ENCODE measurements around the gene FANCC.

FANCC gene

DNA sequence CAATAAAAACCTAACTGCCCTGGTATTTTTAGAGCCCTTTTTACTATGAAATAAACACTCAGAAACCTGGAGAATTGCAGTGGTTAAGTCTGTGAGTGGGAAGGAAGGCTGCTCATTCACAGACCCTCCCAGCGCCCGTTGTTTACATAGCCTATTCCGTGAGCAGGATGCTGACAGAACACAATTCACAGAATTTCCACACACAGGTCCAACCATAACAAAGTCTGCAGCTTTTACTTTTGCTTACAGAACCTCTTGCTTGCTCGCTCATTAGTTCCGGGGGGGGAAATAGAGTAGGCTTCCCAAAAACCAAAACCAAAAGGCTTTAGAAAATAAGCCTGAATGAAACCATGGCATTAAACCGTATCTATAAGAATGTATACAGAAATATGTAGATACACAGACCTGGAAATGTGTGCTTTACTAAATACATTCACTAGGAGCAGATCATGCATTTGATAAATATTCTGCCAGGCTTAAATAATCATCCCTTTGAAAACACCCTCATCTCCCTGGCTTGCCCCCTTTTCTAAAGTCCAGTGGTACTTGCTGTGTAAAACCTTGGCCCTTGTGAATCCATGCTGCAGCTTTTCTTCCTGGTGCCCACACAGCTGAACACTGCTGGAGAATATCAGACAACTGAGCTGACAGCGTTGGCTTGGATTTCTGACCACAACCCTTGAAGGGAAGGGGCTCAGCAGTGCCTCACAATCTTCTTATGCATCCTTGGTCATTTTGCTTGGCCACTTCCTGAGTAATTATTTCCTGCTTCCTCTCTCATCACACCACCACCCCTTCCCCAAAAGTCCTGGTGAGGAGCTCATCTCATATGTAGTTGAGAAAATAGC lies 128.0 kb downstream of the FANCC start:
- no peak for DNase-seq (ENCODE audit: low spot score)

DNA sequence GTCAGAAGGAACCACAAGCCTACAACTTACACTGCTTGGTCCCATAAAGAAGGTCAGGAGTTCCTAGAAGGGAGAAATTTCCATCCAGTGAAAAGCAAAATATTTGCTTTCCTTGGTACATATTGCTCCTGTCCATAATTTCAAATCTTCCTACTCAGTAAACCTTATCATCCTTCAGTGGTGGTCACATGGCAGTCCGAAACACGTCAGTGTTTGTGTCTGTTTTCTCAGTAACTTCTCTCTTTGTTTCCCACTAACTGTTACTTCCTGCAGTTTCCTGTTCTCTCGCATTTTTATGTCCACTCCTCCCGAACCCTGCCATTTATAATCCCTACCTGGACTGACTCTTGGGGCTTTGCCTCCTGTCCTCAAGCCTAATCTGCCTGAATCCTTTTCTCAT lies 129.1 kb downstream of the FANCC start:
- DNase-seq (ENCODE audit: low spot score): peak; percentile 54

DNA sequence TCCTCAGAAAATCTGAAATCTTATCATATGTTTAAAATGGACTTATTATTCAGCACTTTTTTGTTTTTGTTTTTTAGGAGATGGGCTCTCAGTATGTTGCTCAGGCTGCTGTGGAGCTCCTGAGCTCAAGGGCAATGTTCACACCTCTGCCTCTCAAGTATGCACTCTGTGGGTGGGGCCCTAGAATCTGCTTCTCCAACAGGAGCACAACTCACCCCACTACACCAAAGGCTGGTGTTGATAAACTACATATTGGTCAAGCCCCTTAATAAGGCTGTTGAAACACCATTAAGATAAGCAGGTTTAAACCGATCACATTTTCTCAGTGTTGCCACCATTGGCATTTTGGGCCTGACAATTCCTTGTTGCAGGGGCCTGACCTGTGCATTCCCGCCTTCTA lies 131.6 kb downstream of the FANCC start:
- DNase-seq (ENCODE audit: low spot score): no peak

DNA sequence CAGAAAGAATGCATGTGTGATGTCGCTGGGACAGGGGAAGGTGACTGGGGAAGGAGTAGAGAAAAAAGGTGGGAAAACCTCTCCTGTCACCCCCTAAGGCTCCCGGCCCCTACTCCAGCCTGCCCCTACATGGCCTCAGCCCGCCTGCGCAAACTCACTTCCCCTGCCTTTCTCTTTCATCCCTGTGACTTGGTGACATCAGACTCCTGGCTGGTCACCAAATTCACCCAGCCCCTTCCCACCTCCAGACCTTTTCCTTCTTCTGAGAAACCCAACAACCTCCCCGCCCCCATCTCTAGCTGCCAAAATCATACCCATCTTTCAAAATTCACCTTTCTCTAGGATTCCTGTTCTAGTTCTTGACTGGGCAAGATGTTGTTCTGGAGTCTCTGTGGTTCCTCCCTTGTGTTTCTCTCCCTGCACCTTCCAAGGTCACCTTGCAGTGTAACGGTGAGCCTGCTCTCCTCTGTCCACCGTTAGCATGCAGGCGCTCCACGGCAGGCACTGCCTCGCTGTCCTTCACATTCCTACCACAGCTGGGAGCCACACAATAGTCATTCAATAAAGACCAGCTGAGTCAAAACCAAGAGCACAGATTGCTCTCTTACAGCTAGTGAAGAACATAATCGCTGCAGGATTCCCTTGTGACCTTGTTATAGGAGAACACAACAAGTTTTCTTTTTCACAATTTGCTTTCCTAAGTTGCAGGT lies 134.5 kb downstream of the FANCC start:
- no peak for DNase-seq (ENCODE audit: low spot score)

DNA sequence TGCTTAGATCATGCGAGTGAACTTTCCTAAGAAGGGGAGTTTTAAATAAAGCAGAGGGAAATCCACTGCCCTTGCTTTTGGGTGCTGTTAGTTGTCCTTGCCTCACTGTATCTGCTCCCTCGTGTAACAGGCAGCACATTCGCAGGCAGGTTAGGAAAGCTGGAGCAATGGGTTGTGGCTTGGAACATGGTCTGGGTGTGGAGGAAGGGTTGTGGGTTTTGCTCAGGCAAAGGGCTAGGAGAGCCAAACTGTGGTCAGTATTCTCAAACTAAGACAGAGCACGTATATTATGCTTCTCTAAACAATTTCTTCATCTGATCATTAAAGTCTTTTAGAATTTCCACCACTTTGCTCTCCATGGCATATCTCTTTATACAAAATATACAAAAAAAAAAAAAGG lies 135.7 kb downstream of the FANCC start:
- DNase-seq (ENCODE audit: low spot score): no peak

DNA sequence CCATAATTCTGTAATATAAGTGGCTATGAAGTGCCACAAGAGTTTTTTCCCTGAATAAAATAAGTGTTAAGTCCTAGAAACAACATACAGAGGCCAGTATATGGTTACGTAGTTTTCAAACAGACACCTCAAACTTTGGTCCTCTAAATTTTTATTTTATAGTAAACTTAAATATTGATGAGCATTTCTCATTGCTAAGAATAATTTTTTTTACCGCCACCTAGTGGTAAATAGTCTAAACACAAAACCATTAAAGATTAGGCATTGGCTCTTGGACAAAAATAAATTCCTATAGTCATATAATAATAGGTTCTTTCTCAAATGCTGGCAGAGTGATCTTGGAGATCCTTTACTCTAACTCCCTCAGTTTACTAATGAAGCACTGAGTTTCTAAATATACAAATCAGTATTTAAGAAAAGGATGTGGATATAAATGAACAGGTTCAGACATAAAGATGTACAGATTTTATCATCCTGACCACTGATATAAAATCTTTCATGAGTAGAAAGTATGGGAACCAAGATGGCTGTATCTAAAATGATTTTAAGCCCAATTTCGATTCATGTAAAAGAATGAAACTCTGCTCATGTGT lies 136.2 kb downstream of the FANCC start:
- peak; percentile 27 for DNase-seq (ENCODE audit: low spot score)

DNA sequence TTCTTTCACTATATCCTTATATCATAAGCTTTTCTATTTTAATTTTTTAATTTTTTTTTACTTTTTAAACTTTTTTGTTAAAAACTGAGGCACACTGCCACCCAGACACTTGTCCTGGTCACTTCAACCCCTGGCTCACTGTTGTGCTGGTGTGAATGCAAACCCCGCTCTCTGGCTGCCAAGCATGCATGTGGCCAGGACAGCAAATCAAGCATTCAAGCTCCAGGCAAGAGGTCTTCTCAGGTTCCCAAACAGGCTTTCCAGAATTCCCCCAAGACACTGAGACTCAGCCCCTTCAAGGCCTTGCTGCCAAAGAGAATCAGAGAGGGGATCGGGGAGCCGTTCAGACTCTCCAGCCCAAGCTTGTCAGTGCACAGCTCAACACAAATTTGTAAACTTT lies 139.9 kb downstream of the FANCC start:
- no peak for DNase-seq (ENCODE audit: low spot score)

DNA sequence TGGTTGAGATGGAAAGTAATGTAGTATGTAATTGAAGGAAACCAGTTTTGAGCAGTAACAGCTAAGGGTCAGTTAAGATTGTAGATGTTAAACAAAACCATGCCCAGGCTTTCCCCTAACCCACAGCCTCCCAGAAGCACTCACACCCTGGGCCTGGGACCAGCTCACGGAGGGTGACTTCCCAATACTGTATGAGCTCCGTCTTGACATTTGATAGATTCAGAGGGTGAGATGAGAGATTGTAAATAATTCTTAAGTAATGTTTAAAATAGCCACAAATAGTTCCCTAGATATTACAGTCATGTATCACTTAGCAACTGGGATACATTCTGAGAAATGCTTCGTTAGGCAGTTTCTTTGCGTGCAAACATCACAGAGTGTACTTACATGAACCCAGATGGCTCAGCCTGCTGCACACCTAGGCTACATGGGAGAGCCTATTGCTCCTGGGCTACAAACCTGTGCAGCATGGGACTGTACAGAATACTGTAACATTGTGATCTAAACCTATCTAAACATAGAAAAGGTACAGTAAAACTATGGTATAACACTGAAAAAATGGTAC lies 140.7 kb downstream of the FANCC start:
- no peak for DNase-seq (ENCODE audit: low spot score)

DNA sequence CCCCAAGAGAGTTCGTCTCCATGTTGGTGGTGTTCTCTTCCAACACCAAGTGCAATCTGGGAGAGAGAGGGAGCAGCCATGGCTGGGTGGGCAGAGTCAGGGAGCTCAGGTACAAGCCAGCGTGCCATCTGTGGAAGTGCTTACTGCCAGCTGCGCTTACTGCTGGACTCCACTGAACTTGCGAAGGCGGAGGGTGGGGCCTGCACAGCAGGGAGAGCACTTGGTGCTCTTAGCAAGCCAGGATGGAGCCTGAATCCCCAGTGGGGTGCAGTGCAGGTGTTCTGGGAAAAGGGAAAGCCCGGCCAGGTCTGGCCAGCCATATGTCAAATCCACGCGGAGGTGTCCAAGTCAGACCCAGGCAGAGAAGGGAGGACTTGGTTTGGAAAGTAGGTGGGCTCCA lies 142.0 kb downstream of the FANCC start:
- DNase-seq (ENCODE audit: low spot score): no peak

DNA sequence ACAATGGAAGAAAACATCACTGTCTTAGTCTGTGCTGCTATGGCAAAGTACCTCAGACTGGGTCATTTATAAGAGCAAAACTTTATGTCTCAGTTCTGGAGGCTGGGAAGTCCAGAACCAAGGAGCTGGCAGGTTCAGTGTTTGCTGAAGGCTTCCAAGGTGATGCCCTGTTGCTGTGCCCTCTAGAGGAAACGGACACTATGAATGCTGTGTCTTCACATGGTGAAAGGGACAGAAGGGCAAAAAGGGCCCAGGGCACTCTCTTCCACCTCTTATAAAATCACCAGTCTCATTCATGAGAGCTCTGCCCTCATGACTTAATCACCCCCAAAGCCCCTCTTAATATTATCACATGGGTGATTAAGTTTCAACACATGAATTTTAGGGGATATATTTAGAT lies 143.5 kb downstream of the FANCC start:
- DNase-seq (ENCODE audit: low spot score): no peak

DNA sequence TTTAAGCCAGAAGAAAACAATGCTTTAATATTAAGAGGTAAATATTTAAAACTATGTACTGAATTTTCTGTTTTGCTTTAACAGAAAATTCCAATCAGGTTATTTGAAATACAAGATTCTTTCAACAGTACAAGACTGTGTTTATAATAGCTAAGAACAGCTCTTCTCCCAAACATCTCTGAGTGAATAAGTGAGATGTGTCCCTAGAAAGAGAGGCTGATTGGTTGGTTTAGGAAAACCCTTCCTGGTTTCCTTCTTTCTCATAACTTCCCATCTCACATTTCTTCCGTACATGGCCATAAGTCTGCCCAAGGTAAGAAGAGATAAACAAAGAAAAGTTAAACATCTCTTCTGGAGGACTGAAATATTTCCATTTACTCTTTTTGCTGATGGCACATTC lies 145.9 kb downstream of the FANCC start:
- DNase-seq (ENCODE audit: low spot score): no peak

DNA sequence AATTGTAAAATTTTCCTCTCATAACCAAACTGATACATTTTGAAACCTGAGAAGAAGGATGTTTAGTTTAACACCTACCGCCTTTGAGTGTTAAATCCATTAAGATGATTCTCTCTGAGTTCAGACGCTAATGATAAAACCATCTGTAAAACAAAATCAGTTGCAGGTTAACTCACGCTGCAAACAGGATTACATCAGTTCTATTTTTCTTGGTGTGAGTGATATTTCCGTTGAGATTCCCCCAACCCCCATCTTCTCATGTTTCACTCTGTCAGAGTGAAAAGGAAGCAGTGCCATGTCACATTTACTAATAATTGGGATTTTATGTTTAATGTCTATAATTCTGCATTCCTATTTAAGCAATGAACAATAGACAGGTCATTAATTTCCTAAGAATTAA lies 146.5 kb downstream of the FANCC start:
- no peak for DNase-seq (ENCODE audit: low spot score)

DNA sequence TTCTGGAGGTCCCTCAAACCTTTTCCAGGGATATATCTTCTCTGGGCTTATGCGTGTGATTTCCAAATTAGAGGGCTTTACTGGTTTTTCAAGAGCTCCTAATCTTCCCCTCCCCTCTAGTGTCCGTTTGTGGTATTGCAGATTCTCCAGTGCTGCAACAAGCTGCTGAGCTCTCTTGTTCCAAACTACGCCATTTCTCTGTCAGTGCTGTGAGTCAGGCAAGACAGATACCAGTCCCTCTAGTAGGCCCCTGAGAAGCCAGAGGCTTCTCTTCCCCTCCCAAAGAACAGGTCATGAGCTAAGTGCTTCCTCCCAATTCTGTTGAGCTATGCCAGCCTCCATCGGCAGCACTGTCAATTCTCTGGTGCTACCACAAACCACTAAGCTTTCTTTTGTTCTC lies 149.5 kb downstream of the FANCC start:
- peak; percentile 63 for DNase-seq (ENCODE audit: low spot score)

DNA sequence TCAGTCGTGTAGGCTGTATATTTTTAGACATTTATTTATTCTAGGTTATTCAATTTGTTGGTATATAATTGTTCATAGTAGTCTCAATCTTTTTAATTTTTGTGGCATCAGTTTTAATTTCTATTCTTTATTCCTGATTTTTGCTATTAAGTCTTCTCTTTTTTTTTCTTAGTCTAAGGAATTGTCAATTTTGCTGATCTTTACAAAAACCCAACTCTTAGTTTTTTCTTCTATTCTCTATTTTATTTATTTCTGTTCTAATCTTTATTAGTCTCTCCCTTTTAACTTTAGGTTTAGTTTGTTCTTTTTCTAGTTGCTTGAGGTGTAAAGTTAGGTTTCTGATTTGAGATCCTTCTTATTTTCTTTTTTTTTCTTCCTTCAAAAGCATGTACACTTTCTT lies 152.5 kb downstream of the FANCC start:
- no peak for DNase-seq (ENCODE audit: low spot score)

DNA sequence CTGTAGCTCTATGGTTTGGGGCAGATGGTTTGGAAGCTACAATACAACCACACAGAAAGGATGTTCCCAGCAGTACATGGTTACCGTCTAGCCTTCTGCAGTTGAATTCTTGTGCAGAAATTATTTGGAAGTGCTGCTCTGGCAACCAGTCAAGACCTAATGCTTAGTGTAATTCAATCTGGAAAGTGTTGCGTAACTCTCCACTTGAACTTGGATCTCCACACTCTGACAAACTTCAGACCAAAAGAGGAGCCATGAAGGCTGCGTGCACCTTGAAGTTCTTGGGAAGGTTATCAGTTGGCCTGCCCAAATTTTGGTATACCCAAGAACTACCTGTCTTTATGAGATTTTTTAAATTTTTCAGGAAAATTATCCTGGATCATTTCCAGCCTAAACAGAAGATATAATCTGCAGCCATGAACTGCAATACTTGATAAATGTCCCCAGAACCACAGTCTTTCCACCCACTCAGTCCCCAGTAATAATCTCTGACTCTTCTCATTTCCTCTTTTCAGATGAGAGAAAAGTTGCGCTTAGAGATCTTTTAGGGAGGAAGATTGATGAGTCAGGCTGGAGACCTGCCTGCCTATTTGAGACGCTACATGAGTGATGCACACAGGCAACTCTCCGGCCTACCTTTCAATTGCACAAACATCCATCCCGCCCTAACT lies 159.9 kb downstream of the FANCC start:
- no peak for DNase-seq (ENCODE audit: low spot score)

DNA sequence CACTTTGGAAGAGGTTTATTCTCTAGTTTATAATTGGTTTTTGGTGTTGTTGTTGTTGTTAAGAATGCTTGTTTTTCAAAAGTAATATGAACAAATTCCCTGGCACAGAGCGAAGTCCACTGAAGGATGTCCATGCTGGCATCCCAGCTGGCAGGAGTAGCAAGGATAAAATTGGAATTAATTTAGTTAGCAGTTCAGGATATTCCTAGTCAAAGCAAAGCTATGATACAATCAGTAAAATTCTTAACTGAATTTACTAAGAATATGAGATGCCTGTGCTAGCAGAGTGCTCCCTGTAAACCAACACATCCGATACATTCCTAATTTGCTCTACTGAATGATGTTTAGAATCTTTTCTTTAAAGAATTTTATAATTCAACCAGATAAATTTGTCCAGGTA lies 161.4 kb downstream of the FANCC start:
- no peak for DNase-seq (ENCODE audit: low spot score)

DNA sequence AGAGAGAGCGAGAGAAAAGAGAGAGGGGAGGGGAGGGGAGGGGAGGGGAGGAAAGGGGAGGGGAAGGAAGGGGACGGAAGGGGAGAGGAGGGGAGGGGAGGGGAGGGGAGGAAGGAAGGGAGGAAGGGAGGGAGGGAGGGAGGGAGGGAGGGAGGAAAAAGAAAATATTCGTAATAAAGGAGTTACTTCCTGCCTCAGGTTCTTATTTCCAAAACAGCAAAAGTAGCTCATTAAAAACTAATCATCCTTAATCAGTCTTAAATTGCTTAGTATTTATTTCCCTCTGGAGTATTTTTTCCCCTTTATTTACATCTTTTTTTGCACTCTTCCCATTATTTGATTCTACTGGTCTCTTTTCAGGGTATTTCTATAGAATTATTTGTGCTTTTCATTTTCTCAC lies 162.3 kb downstream of the FANCC start:
- DNase-seq (ENCODE audit: low spot score): no peak

DNA sequence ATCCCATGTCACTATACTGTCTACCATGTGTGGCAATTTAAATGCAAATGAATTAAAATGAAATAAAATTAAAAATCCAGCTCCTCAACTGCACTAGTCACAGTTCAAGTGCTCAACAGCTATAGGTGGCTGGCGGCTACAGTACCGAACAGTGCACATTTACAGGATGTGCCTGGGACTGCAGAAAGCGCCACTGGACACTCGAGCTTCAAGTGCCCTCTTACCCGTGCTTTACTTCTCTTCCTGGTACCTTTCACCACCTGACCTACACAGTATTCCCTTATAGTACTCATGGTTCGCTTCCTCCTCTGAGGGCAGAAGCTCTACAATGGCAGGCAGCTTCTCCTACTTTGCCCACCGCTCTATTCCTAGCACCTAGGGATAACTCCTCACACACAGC lies 166.6 kb downstream of the FANCC start:
- no peak for DNase-seq (ENCODE audit: low spot score)

DNA sequence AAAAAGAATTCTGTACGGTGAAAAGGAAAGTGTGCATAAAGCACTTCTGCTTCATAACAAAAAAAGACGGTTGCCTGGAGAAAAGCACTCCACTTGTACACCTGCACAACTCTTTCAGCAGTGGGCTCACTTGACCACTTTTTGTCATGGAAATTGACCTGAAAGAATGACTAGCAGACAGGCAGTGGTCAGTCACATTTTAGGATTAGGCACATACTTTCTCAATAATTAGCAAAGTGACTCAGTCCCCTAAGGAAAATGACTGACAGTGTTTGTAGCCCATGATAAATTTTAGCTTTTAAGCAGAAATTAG lies 169.3 kb downstream of the FANCC start:
- DNase-seq (ENCODE audit: low spot score): no peak

DNA sequence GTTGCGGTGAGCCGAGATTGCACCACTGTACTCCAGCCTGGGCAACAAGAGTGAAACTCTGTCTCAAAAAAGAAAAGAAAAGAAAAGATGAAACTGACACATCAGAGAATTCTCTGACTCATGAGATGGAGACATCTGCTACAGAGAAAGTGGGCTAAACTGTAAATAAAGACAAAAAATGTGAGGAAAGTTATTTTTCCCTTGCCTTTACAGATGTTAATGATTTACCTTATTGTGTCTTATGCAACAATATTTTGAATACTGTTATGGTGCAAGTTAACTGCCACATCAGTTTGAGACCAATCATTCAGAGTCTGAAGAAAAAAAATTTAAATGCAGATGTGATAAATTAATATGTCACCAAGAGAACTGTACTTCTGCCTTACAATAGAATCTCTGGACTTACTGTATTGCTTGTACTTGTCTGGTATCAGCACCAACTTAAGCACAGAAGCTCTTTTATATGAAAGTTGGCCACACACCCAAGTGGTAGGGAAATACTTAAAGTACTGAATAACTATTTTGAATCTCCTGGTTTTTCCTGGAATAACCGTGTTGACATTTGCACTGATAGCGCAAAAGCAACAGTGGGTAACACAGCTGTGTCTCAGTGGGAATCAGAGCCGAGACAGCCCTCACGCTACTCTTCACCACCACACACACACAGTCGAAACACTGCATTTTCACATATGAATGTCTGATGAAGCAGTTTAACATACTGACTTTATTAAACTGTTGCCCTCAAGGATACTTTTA lies 169.9 kb downstream of the FANCC start:
- DNase-seq (ENCODE audit: low spot score): no peak

DNA sequence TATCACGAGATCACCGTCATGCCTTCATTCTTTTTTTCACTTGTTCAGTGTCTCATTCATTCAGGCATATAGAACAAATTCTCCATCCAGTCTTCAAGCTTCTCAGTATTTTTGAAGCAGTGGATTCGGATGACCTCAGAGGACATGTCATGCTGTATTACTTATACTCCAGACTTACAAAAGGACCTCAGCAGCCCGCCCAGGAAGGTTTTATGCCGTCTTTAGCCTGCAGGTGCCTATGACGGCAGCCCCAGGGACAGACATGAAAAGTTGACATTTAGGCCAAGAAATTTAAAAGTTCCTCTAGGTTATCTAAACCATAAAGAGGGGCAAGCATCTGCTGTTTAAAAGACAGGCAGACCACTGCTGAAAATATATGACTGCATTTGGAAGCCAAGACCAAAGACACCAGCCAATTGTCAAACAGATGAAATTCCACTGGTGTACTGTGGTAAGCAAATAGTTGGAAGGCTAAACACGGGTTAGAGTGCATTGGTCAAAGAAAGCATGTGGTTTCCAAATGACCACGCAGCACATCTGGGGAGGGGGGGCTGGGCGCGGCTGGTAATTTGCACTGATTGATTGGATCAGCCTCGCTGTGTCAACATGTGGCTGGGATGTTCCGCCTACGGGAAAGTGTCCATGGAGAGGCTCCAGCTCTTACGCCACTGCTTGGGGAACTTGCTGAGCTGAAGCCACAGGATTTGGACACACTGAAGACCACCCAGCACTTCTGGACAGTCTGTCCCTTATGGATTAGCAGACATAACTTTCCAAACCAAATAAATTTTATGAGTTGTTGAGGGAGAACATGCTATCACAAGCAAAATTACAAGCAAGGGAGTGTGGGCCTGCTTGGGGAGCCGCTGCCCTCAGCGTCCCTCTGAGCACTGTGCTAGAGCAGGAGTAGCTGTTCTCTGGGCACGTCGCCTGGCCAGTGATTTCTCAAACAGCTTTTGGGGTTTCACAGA lies 173.6 kb downstream of the FANCC start:
- no peak for DNase-seq (ENCODE audit: low spot score)
